Measurements from ENCODE around the gene CACNG4. TPM values are rescaled to one million over a fixed set of nuclear protein-coding genes. Genes with fewer than 3 reads are reported as not detected.
A peak's percentile ranks its signal among the peaks of the same experiment; 100 is the strongest.

The CACNG4 gene
- total RNA-seq, 1 donor from 2014 or later = 0.05 TPM

DNA sequence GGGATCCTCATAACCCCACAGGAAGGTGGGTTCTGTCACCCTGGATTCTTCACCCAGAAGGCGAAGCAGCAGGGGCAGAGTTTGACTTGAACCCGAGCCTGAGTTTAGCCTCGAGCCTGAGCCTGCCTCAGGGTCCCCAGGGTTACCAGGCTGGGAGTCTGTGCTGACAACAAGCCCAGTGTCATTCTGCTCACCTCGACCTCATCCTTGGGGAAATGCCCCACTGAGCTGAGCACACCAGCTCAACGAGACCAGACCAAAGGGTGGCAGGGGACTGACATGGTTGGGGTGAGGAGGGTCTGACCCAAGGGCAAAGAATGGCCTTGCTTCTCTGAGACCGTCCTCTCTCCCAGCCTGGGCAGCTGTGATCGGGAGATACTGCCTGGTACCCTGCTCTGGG, 20.2 kb downstream of the CACNG4 start:
- DNase-seq (ENCODE audit: low read depth) = no peak

DNA sequence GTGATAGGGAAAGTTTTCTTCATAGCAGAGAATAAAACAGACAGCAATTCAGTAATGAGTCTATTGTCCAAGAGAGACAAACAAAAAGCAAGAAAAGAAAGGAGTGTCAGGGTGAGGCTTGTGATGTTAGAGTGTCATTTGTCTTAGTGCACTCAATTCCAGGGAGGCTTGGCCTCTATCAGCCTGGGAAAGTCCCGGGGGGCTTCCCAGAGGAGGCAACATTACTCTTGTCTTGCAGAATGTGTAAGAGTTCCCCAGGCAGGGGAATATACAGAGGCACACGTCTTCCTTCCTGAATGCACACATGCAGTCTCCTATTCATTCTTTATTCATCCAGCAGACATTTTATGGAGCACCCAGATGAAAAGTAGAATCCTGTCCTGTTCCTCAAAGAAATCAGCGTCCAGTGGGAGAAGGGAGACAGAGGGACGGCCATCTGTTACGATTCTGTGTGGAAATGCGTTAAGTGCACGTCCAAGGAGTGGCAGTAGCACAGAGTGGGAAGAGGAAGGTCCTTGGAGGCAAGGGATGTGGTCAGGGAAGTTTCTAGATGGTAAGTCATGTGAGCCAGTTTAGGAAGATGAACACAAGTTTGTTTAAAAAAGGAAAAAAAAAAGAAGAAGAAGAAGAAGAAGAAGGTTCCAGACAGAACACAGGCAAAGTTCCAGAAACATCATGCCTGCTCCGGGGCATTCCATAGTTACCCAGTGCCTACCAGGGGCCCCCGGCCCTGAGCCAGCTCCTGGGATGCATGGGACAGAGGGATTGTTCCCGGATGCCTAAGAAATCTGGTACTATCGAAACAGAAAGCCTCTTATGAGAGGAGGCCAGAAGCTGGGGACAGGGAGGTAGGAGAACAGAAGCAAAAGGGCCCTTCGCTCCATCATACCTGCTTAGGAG, 21.1 kb downstream of the CACNG4 start:
- no peak for DNase-seq (ENCODE audit: low read depth)

DNA sequence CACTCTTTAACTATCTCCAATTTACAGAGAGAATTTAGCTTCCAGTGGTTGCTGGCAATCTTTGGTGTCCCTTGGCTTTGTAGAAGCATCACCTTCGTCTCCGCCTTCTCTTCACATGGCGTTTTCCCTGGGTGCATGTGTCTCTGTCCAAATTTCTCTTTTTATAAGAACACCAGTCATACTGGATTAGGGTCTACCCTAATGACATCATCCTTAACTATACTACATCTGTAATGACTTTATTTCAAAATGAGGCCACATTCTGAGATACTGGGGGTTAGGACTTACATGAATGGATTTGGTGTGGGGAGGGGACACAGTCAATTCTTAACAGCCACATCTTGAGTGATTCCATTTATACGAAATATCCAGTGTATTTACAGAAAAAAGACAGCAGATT, 22.2 kb downstream of the CACNG4 start:
- DNase-seq (ENCODE audit: low read depth) = no peak

DNA sequence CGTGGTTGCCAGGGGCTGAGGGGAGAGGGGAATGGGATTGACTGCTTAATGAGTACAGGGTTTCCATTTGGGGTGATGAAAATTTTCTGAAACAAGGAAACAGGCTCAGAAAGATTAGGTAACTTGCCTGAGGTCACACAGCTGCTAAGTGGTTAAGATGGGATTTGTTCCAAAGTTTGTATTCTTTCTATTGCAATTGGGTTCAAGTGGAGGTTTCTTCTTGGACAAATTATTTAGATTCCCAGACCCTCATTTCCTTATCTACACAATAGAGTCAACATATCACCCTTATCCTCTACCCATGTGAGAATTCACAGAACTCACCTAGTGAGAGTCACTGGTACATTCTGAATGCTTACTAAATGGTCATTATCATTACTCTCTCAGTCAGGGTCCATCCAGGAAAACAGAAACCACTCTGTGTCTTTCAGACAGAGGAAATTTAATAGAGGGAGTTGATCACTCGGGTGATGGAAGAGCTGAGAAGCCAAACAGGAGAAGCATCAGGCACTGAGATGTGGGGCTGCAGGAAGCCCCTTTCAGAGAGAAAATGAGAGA, 22.6 kb downstream of the CACNG4 start:
- no peak for DNase-seq (ENCODE audit: low read depth)

DNA sequence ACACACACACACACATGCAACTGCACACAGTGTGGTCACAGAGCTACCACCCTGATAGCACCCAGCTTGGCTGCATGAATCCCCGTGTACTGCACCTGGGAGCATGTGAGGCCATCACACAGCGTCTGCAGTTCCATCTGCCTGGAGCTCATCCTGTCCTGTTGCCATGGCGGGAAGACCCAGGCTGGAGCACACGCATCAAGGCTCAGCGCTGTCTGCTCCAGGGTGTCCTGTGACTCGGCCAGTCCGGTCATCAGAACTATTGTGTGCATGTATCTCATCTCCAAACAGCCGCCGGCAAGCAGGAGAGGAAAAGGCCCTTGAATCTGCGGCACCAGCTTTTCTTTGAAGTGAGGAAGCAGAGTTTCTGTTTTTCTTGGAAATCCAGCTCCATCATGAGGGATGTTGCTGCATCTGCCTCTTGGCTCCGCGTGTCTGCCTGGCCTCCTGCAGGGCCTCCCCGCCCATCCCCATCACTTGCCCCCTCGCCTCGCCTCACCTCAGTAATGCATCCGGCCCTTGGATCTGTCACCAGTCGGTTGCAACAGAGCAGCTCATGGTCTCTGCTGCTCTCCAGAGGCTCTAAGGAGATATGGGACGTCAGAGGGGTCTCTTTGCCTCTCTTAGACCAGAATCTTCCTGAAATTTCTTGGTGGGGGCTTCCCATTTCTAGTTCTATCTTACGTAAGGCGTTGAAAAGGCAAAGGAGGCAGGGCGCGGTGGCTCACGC, 23.7 kb downstream of the CACNG4 start:
- DNase-seq (ENCODE audit: low read depth) = no peak

DNA sequence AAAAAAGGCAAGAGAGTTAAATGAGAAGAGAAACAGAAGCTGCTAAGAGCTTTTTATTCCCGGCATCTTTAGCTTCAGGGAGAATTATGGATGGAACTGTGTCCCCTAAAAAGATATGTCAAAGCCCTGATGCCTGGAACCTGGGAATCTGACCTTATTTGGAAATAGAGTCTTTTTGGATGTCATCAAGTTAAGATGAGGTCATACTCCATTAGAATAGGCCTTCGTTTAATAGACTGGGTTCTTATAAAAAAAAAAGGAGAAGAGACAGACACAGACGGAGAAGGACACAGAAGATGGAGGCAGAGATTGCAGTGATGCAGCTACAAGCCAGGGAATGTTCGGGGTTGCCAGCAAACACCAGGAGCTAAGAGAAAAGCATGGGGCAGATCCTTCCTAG, 24.6 kb downstream of the CACNG4 start:
- no peak for DNase-seq (ENCODE audit: low read depth)

DNA sequence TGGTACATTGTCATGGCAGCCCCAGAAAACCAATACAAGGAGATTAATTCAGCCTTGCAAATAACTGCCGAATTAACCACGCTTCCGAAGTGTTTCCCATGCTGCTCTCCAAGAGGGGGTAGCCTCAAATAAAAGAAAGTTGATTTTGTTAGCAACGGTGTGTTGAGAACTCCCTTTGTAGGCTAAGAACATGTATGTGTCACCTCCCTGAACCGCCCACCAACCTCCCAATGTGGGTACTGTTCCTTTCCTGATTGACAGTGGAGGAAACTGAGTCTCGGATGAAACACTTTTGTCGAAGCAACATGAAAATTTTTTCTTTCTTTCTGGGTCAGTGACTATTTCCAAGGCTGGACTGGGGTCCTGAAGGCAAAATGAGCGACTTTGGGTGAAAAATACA, 25.1 kb downstream of the CACNG4 start:
- DNase-seq (ENCODE audit: low read depth) = no peak

DNA sequence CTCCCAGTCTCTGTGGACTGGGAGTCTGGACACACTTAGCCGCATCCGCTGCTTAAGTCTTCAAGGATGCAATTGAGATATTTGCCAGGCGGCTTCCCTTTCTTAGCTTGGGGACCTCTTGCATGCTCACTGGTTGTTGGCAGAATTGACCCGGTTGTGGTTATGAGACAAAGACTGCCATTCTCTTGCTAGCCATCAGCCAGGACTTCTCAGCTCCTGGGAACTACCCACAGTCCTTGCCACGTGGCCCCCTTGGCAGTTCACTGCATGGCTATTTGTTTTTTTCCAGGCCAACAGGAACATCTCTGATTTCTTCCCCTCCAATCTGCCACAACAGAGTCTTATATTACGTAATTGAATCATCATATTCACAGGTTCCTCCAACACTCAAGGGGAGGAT, 25.5 kb downstream of the CACNG4 start:
- DNase-seq (ENCODE audit: low read depth) = no peak

DNA sequence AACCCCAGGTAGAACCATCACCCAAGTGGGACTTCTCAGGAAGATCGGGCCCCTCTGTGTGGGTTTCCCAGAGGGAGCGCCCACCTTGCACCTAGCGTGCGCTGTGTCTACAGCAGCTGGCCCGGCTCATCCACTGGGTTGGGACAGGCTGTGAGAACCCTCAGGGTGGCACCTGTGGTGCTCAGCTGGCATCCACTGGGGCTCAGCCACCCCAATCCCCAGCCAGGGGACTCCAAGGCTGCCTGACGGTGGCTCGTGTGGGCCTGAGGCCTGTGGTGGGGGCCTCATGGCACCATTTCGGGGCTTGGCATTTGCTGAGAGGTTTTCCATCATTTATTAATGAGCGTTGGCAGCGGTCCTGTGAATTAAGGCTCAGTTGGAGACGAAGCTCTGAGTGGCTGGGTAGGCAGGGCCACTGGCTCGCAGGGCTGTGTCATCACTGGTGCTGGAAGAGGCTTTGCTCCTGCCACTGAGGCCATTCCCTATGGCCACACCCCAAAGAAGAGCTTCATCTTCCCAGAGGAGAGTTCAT, 28.5 kb downstream of the CACNG4 start:
- DNase-seq (ENCODE audit: low read depth) = no peak

DNA sequence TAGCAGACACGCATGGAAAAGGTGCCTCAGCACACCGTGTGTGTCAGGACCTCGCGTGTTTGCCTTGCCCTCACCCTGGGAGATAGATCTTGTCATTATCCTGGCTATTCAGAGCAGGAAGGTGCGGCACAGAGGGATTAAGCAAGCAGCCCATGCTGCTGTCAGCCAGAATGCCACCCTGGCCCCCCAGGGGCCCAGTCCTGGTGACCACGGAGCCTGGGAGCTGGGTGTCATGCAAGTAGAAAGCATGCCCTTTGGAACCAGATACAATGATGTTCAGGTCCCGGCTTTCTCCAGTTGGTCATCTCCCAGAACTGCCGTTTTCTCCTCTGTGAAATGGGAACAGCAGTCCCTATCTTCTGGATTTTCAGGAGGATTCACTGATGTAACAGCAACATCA, 29.9 kb downstream of the CACNG4 start:
- DNase-seq (ENCODE audit: low read depth) = no peak

DNA sequence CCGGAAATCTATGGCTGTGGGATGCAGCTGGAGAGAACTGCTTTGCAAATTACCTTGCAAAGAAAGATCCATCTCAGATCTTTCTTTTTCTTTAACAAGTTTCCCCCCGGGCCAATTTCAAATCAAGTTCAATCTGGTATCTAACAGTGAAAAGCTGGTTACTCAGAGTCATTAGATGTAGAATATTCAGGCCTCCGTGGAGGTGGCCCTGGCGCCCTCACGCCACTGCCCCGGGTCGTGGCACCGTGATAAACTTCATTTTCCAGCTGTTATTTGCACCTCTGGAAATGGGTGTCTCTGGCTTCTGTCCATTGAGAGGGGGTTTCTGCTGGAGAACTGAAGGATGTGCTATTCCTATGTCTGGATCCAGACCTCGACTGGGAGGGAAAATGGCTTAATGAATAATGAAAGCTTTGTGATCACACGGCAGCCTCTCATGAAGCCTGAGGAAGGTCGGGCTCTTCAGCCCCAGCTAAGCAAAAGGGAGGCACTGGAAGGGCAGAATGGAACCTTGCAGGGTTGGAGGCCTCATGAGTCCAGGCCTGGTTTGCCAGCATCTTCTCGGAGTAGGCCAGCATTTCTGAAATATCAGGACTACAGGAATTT, 30.5 kb downstream of the CACNG4 start:
- no peak for DNase-seq (ENCODE audit: low read depth)

DNA sequence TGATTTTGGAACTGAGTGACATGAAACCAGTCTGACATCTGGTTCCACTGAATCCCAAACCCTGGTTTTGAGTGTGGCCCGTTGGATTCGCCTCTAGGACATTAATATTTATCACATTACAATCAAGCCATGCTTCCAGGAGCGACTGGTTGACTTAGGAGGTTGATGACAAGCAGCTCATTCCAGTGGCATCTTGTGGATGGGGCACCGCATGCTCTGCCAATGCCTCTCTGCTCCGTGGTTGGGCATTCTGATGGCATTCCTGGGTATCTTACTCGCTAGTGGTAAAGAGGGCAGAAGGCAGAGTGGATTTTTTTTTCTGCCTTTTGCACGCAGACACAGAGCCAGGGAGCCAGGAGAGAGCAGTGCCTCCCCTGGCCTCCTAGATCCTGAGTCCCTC, 31.4 kb downstream of the CACNG4 start:
- DNase-seq (ENCODE audit: low read depth) = peak; percentile 90

DNA sequence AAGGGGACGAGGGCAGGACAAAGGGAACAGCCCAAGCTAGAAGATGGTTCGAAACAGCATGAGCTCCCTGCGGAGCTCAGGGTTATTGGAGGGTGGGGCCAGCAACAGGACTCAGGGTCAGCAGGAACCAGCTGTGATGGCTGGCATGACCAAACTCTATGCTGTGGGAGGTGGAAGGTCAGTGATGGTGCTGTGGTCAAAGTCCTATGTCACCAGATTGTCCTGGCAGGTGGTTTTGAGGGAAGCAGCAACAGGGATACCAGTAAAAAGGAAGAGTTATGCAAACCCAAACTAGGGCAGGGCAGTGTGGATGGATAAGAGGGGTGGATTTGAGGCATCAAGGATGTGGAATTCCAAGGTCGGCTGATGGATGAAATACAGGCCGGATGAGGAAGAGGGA, 32.4 kb downstream of the CACNG4 start:
- peak; percentile 76 for DNase-seq (ENCODE audit: low read depth)

DNA sequence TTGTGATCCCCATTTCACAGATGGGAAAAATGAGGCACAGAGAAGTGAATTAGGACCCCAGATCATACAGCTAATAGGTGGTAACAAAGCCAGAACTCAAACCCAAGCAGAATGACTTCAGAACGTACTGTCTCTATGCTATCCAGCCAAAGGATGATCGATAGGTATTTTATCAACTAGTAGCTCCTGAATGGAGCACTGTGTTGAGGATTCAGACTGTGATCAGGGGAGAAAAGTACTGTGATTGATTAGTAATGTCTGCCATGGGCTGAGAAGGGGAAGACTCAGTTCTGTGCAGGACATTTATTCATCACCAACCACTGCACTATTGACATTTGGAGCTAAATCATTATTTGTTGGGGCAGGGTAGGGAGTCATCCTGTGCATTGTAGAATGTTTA, 38.7 kb downstream of the CACNG4 start:
- no peak for DNase-seq (ENCODE audit: low read depth)

DNA sequence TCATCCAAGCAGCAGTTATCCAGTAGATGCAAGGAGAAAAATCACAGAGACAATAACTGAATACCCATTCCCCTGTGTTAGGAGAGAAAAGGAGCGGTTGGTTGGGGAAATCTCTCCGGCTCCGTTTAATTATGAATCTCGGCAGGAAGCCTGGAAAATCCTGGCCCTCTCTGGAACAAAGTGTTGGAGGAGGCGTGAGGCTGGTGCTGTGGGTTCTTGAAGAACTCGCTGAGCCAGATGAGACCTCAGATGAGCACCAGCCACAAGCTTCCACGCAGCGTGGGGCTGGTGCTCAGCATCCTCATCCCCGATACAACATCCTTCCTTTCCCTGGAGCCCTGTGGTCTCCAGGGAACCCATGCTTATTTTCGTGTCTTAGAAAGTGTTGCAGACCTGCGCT, 39.7 kb downstream of the CACNG4 start:
- DNase-seq (ENCODE audit: low read depth) = no peak

DNA sequence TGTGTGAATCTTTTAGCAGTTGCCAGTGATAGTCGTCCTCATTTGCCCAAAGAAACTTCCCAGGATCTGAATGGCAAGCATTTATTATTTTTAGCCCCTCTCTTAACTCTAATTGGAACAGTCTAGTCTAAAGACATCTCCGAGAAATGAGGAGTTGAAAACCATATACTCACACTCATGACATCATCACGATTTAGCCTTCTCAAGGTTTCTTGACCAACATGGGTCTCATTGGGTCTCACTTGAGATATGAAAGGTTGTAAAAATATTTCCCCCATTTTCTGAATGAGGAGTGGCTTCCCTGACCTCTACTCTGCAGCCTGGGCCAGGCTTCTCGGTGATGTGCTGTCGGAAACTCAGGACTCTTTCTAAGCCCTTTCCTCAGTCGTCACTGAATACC, 42.8 kb downstream of the CACNG4 start:
- DNase-seq (ENCODE audit: low read depth) = no peak

DNA sequence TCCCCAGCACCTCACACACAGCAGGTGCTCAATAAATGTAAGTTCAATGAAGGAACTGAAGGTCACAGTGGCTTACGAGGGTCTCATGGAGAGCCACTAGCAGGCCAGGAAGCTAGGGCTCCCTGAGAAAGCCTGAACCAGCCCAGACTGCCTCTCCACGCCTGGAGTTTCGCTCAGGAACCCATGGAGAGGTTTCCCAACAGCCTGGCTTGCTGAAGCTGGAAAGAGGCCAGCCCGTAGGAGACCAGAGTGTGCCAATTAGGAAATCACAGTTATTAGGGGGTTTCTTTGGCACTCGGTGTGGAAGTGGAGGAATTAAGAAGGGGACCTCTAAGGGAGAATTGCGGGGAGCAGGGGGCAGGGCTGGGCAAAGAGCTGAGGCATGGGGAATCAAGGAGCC, 43.6 kb downstream of the CACNG4 start:
- no peak for DNase-seq (ENCODE audit: low read depth)

DNA sequence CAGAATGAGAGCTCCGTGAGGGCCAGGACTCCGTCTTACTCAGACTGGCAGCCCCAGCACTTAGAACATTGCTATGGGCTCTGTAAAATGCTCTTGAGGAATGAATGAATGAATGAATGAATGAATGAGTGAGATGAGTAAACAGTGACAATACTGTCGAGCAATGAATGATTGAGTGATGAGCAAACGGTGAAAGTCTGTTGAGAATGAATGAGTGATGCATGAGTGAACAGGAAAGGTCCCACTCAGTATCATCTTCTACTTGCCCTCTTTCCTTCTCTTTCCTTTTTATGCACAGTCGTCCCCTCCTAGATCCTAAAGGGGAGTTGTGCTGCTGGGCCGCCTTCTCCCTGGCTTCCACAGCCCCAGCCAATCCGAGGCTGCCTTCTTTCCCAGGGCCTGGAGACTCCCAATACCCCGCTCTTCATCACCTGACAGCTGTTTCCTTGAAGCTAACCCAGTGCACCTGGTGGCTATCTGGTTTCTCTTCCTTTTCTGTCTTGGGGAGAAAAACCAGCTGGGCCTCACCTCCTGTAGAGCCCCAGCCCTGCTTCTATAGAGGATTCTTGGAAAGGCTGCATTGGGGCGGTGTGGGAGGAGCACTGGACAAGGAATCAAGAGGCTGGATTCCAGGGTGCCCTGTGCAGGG, 47.1 kb downstream of the CACNG4 start:
- no peak for DNase-seq (ENCODE audit: low read depth)

DNA sequence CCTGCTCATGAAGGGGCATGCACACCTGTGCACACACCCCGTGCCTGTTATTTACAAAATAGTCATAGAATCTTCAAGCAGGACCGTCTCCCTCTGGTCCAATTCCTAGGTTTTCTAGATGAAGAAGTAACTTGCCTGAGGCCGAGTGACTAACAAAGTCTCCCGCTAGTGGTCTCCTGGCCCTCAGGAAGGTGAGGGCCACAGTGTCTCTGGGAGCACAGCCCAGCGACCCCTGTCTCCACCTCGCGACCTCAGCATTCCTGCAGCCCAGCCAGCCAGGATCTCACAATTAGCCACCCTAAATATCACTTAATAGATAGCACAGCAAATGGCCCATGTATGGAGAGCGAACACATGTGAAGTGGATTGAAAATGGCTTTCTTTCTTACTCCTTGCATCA, 49.4 kb downstream of the CACNG4 start:
- DNase-seq (ENCODE audit: low read depth) = no peak

DNA sequence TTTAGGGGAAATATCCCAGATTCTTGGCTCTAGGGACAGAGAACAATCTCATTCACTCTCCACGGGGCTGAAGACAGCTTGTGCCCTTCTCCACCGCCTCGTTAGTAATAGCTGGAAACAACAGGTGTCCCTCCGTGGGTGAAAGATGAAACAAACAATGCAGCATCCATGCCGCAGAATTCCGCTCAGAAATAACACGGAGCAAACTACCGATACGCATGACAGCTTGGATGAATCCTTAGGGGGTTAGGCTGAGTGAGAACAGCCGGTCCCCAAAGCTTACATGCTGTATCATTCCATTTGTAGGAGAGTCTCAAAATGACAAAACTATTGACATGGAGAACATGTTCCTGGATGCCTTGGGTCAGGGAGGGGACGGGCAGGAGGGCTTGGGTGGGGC, 50.5 kb downstream of the CACNG4 start:
- DNase-seq (ENCODE audit: low read depth) = peak; percentile 93

Measured in myocyte (in vitro differentiated cells).